ENCODE data around the gene CREB5. TPM values are rescaled to one million over a fixed set of nuclear protein-coding genes. Genes with fewer than 3 reads are reported as not detected.

Gene CREB5
- total and polyA plus RNA-seq, 2 of the 8 experiments (the other 6 are each of a cell fraction or from before 2014, with no cell fraction given): 2.4 to 2.7 TPM

DNA sequence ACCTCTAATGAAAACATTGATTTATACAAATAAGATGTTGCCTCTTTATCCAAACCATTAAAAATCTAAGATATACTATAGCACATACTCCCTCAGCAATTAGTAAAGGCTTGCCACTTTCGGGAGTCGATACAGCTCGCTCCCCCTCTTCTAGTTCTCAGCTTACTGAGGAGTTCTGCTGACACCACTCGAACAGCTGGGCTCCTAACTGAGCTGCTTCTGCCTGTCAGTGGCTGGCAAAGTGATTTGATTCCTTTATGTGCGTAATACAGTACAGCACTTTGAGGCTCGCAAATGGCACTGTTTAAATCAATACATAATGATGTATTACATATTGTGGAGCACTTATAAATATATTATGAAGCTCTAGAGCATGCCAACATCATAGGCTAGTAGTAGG is 241.8 kb downstream of the CREB5 start:
- no peak overlapping the region for H4K5ac ChIP-seq (ENCODE audit: insufficient read length, low read depth, low read length)
- H3K9me3 ChIP-seq (ENCODE audit: insufficient read depth in 2 of 2, low read depth in 1 of 2, low read length in 1 of 2): no peaks in the 10 kb centered on the region
- H2BK120ac ChIP-seq (replicated peaks; ENCODE audit: low read depth, low read length): no peak overlapping the region
- H3K4me1 ChIP-seq (replicated peaks in 1 of 4; ENCODE audit: control insufficient read depth in 3 of 4, insufficient read depth in 4 of 4, low read length in 3 of 4): no peaks in the 10 kb centered on the region
- no peak overlapping the region for H2AK5ac ChIP-seq (ENCODE audit: low read depth, low read length)
- no peak overlapping the region for H4K91ac ChIP-seq (replicated peaks; ENCODE audit: insufficient read length, low read length)
- no peak overlapping the region for H3K56ac ChIP-seq (replicated peaks; ENCODE audit: insufficient read length, low read depth, low read length)
- H3K23me2 ChIP-seq (ENCODE audit: low read depth, low read length): no peaks in the 10 kb centered on the region
- H3K36me3 ChIP-seq (ENCODE audit: control insufficient read depth in 2 of 4, insufficient read depth in 4 of 4, low read length in 3 of 4): no peaks in the 10 kb centered on the region
- DNase-seq (ENCODE audit: low read depth in 1 of 2, low spot score in 2 of 2) (no peak), FAIRE-seq (no peak)
- no peak overlapping the region for H3K18ac ChIP-seq (ENCODE audit: extremely low read depth, low read length)
- no peak overlapping the region for H3K9ac ChIP-seq (replicated peaks in 1 of 4; ENCODE audit: extremely low read depth in 1 of 4, low read depth in 3 of 4, low read length in 3 of 4)
- H2BK15ac ChIP-seq (ENCODE audit: low read length): no peak overlapping the region
- ChIA-PET CTCF (ENCODE audit: partially characterized antibody) (interaction anchor here (0.8 to 1.4 kb wide), 4 partner anchors 13 to 63 kb away, joined by 3 read pairs; no protein-coding TSS in a partner anchor), POLR2A (ENCODE audit: partially characterized antibody) (interaction anchor here (0.6 to 0.7 kb wide), 2 partner anchors 127 to 262 kb away, joined by 3 to 4 read pairs; no protein-coding TSS in a partner anchor)
- 90% methylated on average over 6 of the region's 6 CpGs; no CpG with 5 or more reads in 1 of the 2 experiments for WGBS, 2 experiments (ENCODE audit: extremely low coverage in 1 of 2, insufficient coverage in 1 of 2, insufficient read length in 1 of 2, insufficient replicate concordance in 2 of 2, low coverage in 1 of 2, low lambda C conversion rate in 2 of 2, missing lambda C conversion rate in 1 of 2)
- no peak overlapping the region for H3K14ac ChIP-seq (ENCODE audit: insufficient read length)
- H3K79me1 ChIP-seq (ENCODE audit: low read depth, low read length): no peaks in the 10 kb centered on the region
- no peak overlapping the region for H3K23ac ChIP-seq (ENCODE audit: insufficient read length)
- H4K8ac ChIP-seq (ENCODE audit: extremely low read depth, insufficient read depth, low read length): no peak overlapping the region
- TF ChIP-seq KDM5A (IDR thresholded peaks at IDR 0.05; ENCODE audit: low read length) (no peak), YY1 (IDR thresholded peaks at IDR 0.05; ENCODE audit: low read depth, low read length) (no peak), TAF1 (IDR thresholded peaks at IDR 0.05; ENCODE audit: low read depth, low read length) (no peak), TAF7 (optimal IDR thresholded peaks at IDR 0.05; ENCODE audit: borderline replicate concordance, low read depth, low read length) (no peak)
- H4K20me1 ChIP-seq (replicated peaks in 1 of 2; ENCODE audit: control insufficient read depth in 1 of 2, insufficient read depth in 2 of 2, low read length in 2 of 2): no peaks in the 10 kb centered on the region
- no peaks in the 10 kb centered on the region for H3K27me3 ChIP-seq (replicated peaks in 1 of 4; ENCODE audit: control insufficient read depth in 3 of 4, extremely low read depth in 1 of 4, insufficient read depth in 3 of 4, low read length in 3 of 4)
- H3K4me2 ChIP-seq (ENCODE audit: insufficient read depth in 1 of 2, low read depth in 2 of 2, low read length in 2 of 2): no peak overlapping the region
- no peak overlapping the region for H2BK20ac ChIP-seq (ENCODE audit: low read length)
- no peak overlapping the region for H3K4ac ChIP-seq (replicated peaks; ENCODE audit: insufficient read length, low read depth, low read length)
- H3K4me3 ChIP-seq (ENCODE audit: extremely low read depth in 1 of 4, insufficient read depth in 2 of 4, low read depth in 3 of 4, low read length in 4 of 4): no peak overlapping the region
- no peaks in the 10 kb centered on the region for H3K79me2 ChIP-seq (ENCODE audit: control insufficient read depth in 1 of 2, insufficient read depth in 2 of 2, low read length in 2 of 2)
- H2AFZ ChIP-seq (ENCODE audit: low read length): no peak overlapping the region
- no peak overlapping the region for H3K27ac ChIP-seq (ENCODE audit: low read depth, low read length)
- H2BK12ac ChIP-seq (ENCODE audit: low read depth, low read length): no peak overlapping the region
- H2BK5ac ChIP-seq (ENCODE audit: low read depth, low read length): no peak overlapping the region
